Activated naive CD8-positive, alpha-beta T cell treated with anti-CD3 and anti-CD28 coated beads, Interleukin-2, amount 10 ng/mL, durations not matched to agents 7 days and 5 days (primary cell): ENCODE measurements around the gene SPATS2. TPM values are rescaled to one million over a fixed set of nuclear protein-coding genes. Genes with fewer than 3 reads are reported as not detected.

ENCODE experiments used
- ATAC-seq: fragments of 150-1000 bp; cut with Tn5 transposase; one replicate; pipeline ENCODE4 v1.10.0; 2021; ENCODE audit warnings: low read depth, moderate library complexity
- POLR2A ChIA-PET: fragments of 350-600 bp; sonication (Branson Sonifier 250); formaldehyde crosslinking; loops from one replicate; lab custom pipeline; 2021; ENCODE audit warnings: antibody characterized with exemption; lab: Charles Lee
- DNase-seq: peaks from one replicate; pipeline ENCODE4 v3.0.0; 2021
- H3K27ac Mint-ChIP-seq: one replicate; pipeline ENCODE4 v1.8.0; 2022; ENCODE audit warnings: mild to moderate bottlenecking, mixed read lengths
- H3K27me3 Mint-ChIP-seq: one replicate; pipeline ENCODE4 v1.8.0; 2022; ENCODE audit warnings: mild to moderate bottlenecking, moderate library complexity, mixed read lengths
- H3K36me3 Mint-ChIP-seq: one replicate; pipeline ENCODE4 v1.8.0; 2021; ENCODE audit warnings: mild to moderate bottlenecking, mixed read lengths
- H3K4me1 Mint-ChIP-seq: one replicate; pipeline ENCODE4 v1.8.0; 2021; ENCODE audit warnings: mixed read lengths
- H3K4me3 Mint-ChIP-seq: one replicate; pipeline ENCODE4 v1.8.0; 2022; ENCODE audit warnings: mild to moderate bottlenecking, moderate library complexity, mixed read lengths
- H3K9me3 Mint-ChIP-seq: one replicate; pipeline ENCODE4 v1.8.0; 2021; ENCODE audit warnings: mixed read lengths
- total RNA-seq, 2 experiments: library from RNA; stranded (reverse); gene quantifications; one replicate each; pipeline ENCODE4 v1.2.3, GENCODE V29; 2021

SPATS2 gene
- total RNA-seq, 2 experiments from 2014 or later, result 12.1 to 13.3 TPM

- H3K27me3 Mint-ChIP-seq, result peaks cover 34% of the 10 kb centered on the region
These were observed 174.7 kb downstream of the SPATS2 start for GRCh38 chr12:49541911-49542505.

GRCh38 chr12:49542592-49543160 is 175.4 kb downstream of the SPATS2 start:
- no peak for ATAC-seq
- peaks cover 24% of the 10 kb centered on the region for H3K4me1 Mint-ChIP-seq
- peak overlapping the region; percentile 52 for H3K27ac Mint-ChIP-seq
- peak overlapping the region; percentile 6 for H3K4me3 Mint-ChIP-seq
- H3K36me3 Mint-ChIP-seq, result no peaks in the 10 kb centered on the region
- H3K27me3 Mint-ChIP-seq, result peaks cover 27% of the 10 kb centered on the region
- no peak for DNase-seq
- H3K9me3 Mint-ChIP-seq, result no peaks in the 10 kb centered on the region
- POLR2A ChIA-PET, result no interaction called here

More at GRCh38 chr12:49541911-49542505, 174.7 kb downstream of the SPATS2 start:
- Mint-ChIP-seq H3K27ac (no peak overlapping the region), H3K36me3 (no peaks in the 10 kb centered on the region), H3K9me3 (no peaks in the 10 kb centered on the region), H3K4me1 (peaks cover 26% of the 10 kb centered on the region), H3K4me3 (no peak overlapping the region)
- ATAC-seq (no peak), DNase-seq (no peak)
- POLR2A ChIA-PET, result no interaction called here

GRCh38 chr12:49543221-49543913 is 176.1 kb downstream of the SPATS2 start:
- no peak for DNase-seq
- Mint-ChIP-seq H3K4me1 (peaks cover 29% of the 10 kb centered on the region), H3K4me3 (peak overlapping the region; percentile 6), H3K27me3 (peaks cover 22% of the 10 kb centered on the region), H3K36me3 (no peaks in the 10 kb centered on the region), H3K9me3 (no peaks in the 10 kb centered on the region), H3K27ac (peak overlapping the region; percentile 52)
- ATAC-seq, result peak; percentile 18
- POLR2A ChIA-PET, result no interaction called here

- H3K27ac Mint-ChIP-seq, result peak overlapping the region; percentile 8
- H3K4me3 Mint-ChIP-seq, result no peak overlapping the region
- no peaks in the 10 kb centered on the region for H3K9me3 Mint-ChIP-seq
- no peaks in the 10 kb centered on the region for H3K36me3 Mint-ChIP-seq
- no peak for ATAC-seq
- H3K27me3 Mint-ChIP-seq, result peaks cover 22% of the 10 kb centered on the region
- POLR2A ChIA-PET, result interaction anchor here (0.8 to 1.0 kb wide), 2 partner anchors 10 to 177 kb away, joined by 3 to 4 read pairs; partner anchors contain the start of gene SPATS2
- H3K4me1 Mint-ChIP-seq, result peaks cover 29% of the 10 kb centered on the region
- no peak for DNase-seq
These were observed 176.9 kb downstream of the SPATS2 start for GRCh38 chr12:49543914-49544815.

GRCh38 chr12:49545815-49546214 is 178.6 kb downstream of the SPATS2 start:
- ATAC-seq (no peak), DNase-seq (no peak)
- Mint-ChIP-seq H3K27me3 (peaks cover 8% of the 10 kb centered on the region), H3K4me3 (no peak overlapping the region), H3K36me3 (peaks cover 3% of the 10 kb centered on the region), H3K27ac (no peak overlapping the region), H3K4me1 (peaks cover 22% of the 10 kb centered on the region), H3K9me3 (no peaks in the 10 kb centered on the region)
- POLR2A ChIA-PET, result interaction anchor here (0.9 kb wide), 1 partner anchor 11 kb away, joined by 5 read pairs; no protein-coding TSS in a partner anchor

GRCh38 chr12:49546481-49546880 is 179.2 kb downstream of the SPATS2 start:
- Mint-ChIP-seq H3K27ac (no peak overlapping the region), H3K36me3 (peaks cover 3% of the 10 kb centered on the region), H3K4me1 (peaks cover 17% of the 10 kb centered on the region), H3K9me3 (no peaks in the 10 kb centered on the region), H3K4me3 (no peak overlapping the region), H3K27me3 (peaks cover 3% of the 10 kb centered on the region)
- POLR2A ChIA-PET, result no interaction called here
- DNase-seq (peak; percentile 15), ATAC-seq (no peak)

- POLR2A ChIA-PET, result interaction anchor here (0.5 kb wide), 1 partner anchor 813 kb away, joined by 5 read pairs; no protein-coding TSS in a partner anchor
- DNase-seq, result no peak
- H3K36me3 Mint-ChIP-seq, result peaks cover 3% of the 10 kb centered on the region
These were observed 179.9 kb downstream of the SPATS2 start for GRCh38 chr12:49547090-49547690.

GRCh38 chr12:49548481-49548821 is 181.2 kb downstream of the SPATS2 start:
- peaks cover 3% of the 10 kb centered on the region for H3K36me3 Mint-ChIP-seq
- peak overlapping the region; percentile 83 for H3K27ac Mint-ChIP-seq
- no peaks in the 10 kb centered on the region for H3K27me3 Mint-ChIP-seq
- ATAC-seq, result no peak
- no peaks in the 10 kb centered on the region for H3K9me3 Mint-ChIP-seq
- H3K4me1 Mint-ChIP-seq, result peaks cover 13% of the 10 kb centered on the region
- DNase-seq, result no peak
- POLR2A ChIA-PET, result interaction anchor here (0.9 to 1.1 kb wide), 2 partner anchors 32 to 74 kb away, joined by 4 read pairs; no protein-coding TSS in a partner anchor
- H3K4me3 Mint-ChIP-seq, result peak overlapping the region; percentile 85

More at GRCh38 chr12:49547090-49547690, 179.9 kb downstream of the SPATS2 start:
- ATAC-seq, result no peak
- H3K9me3 Mint-ChIP-seq, result no peaks in the 10 kb centered on the region
- H3K4me1 Mint-ChIP-seq, result peaks cover 15% of the 10 kb centered on the region
- H3K4me3 Mint-ChIP-seq, result no peak overlapping the region
- H3K27me3 Mint-ChIP-seq, result peaks cover 2% of the 10 kb centered on the region
- no peak overlapping the region for H3K27ac Mint-ChIP-seq

- H3K36me3 Mint-ChIP-seq, result peaks cover 3% of the 10 kb centered on the region
- POLR2A ChIA-PET, result interaction anchor here (0.9 to 1.1 kb wide), 2 partner anchors 31 to 73 kb away, joined by 4 read pairs; no protein-coding TSS in a partner anchor
- no peaks in the 10 kb centered on the region for H3K27me3 Mint-ChIP-seq
- H3K27ac Mint-ChIP-seq, result peak overlapping the region; percentile 83
- ATAC-seq (peak; percentile 42), DNase-seq (peak; percentile 66)
- H3K4me3 Mint-ChIP-seq, result peak overlapping the region; percentile 85
- peaks cover 14% of the 10 kb centered on the region for H3K4me1 Mint-ChIP-seq
- H3K9me3 Mint-ChIP-seq, result no peaks in the 10 kb centered on the region
These were observed 181.8 kb downstream of the SPATS2 start for GRCh38 chr12:49548822-49549648.

- Mint-ChIP-seq H3K4me3 (peak overlapping the region; percentile 85), H3K36me3 (peaks cover 3% of the 10 kb centered on the region), H3K9me3 (no peaks in the 10 kb centered on the region), H3K4me1 (peaks cover 11% of the 10 kb centered on the region), H3K27ac (peak overlapping the region; percentile 51), H3K27me3 (no peaks in the 10 kb centered on the region)
- POLR2A ChIA-PET, result interaction anchor here (0.9 to 1.3 kb wide), 2 partner anchors 10 to 34 kb away, joined by 3 to 4 read pairs; no protein-coding TSS in a partner anchor
- ATAC-seq (no peak), DNase-seq (peak; percentile 31)
These were observed 182.8 kb downstream of the SPATS2 start for GRCh38 chr12:49549735-49550692.

- H3K36me3 Mint-ChIP-seq, result peaks cover 3% of the 10 kb centered on the region
- no peak overlapping the region for H3K4me3 Mint-ChIP-seq
- DNase-seq, result peak; percentile 8
- no peaks in the 10 kb centered on the region for H3K27me3 Mint-ChIP-seq
- no peaks in the 10 kb centered on the region for H3K9me3 Mint-ChIP-seq
- no peak overlapping the region for H3K27ac Mint-ChIP-seq
- ATAC-seq, result no peak
- POLR2A ChIA-PET, result interaction anchor here (1.3 kb wide), 1 partner anchor 9 kb away, joined by 4 read pairs; no protein-coding TSS in a partner anchor
- H3K4me1 Mint-ChIP-seq, result peaks cover 11% of the 10 kb centered on the region
These were observed 183.5 kb downstream of the SPATS2 start for GRCh38 chr12:49550693-49551252.
